Liver (tissue), 9 donors: ENCODE data around the gene HDGFL3. TPM values are rescaled to one million over a fixed set of nuclear protein-coding genes. Genes with fewer than 3 reads are reported as not detected.
"Not testable (repeated sequence)": the region's sequence is repeated elsewhere in the genome, so short reads cannot be mapped to it uniquely, and the experiment has no call there.

Source experiments
- DNase-seq: peaks from one replicate; pipeline ENCODE4 v3.0.0-alpha.2; 2017; ENCODE audit warnings: low spot score
- H3K27ac ChIP-seq, 2 donors: one replicate each; pipeline ENCODE4 v1.7.0; 2013; ENCODE audit warnings: inconsistent platforms in 2 of 2, low read length in 2 of 2, control low read depth in 1 of 2, low read depth in 1 of 2, mild to moderate bottlenecking in 1 of 2
- H3K27me3 ChIP-seq, 4 donors: one replicate each; pipeline versions ENCODE4 v1.6.1 to v1.7.0; 2013; ENCODE audit warnings: low read length in 3 of 4, inconsistent platforms in 1 of 4, mild to moderate bottlenecking in 1 of 4, moderate library complexity in 1 of 4; ENCODE audit not compliant: control insufficient read depth in 4 of 4, insufficient read depth in 4 of 4
- H3K36me3 ChIP-seq, 4 donors: one replicate each; pipeline versions ENCODE4 v1.6.1 to v1.7.0; 2013; ENCODE audit warnings: low read length in 3 of 4, mild to moderate bottlenecking in 3 of 4, low read depth in 1 of 4, moderate library complexity in 1 of 4; ENCODE audit not compliant: control insufficient read depth in 4 of 4, insufficient read depth in 3 of 4
- H3K4me1 ChIP-seq, 4 donors: one replicate each; pipeline versions ENCODE4 v1.6.1 to v1.7.0; 2013; ENCODE audit warnings: low read length in 3 of 4, mild to moderate bottlenecking in 3 of 4, moderate library complexity in 1 of 4; ENCODE audit not compliant: control insufficient read depth in 4 of 4, insufficient read depth in 4 of 4
- H3K4me3 ChIP-seq, 3 donors: one replicate each; pipeline versions ENCODE4 v1.6.1 to v1.7.0; 2013; ENCODE audit warnings: low read length in 3 of 3, control low read depth in 1 of 3, low read depth in 1 of 3, mild to moderate bottlenecking in 1 of 3
- H3K9ac ChIP-seq, 2 donors: one replicate each; pipeline ENCODE4 v1.7.0; 2013; ENCODE audit warnings: low read length in 2 of 2, mild to moderate bottlenecking in 2 of 2, moderate library complexity in 2 of 2, control low read depth in 1 of 2, low read depth in 1 of 2
- H3K9me3 ChIP-seq, 4 donors: one replicate each; pipeline versions ENCODE4 v1.6.1 to v1.7.0; 2013; ENCODE audit warnings: low read length in 3 of 4; ENCODE audit not compliant: control insufficient read depth in 4 of 4
- EGR1 ChIP-seq, 2 donors: IDR thresholded peaks; 2 replicates each; pipeline ENCODE4 v1.6.1; 2016 to 2018; ENCODE audit warnings: antibody characterized with exemption in 2 of 2, low read depth in 2 of 2
- FOXA1 ChIP-seq: IDR thresholded peaks from 2 replicates; pipeline ENCODE4 v1.6.1; 2016; ENCODE audit warnings: antibody characterized with exemption
- FOXA2 ChIP-seq: IDR thresholded peaks from 2 replicates; pipeline ENCODE4 v1.6.1; 2016; ENCODE audit warnings: antibody characterized with exemption
- GABPA ChIP-seq, 2 donors: IDR thresholded peaks in 1 of 2; conservative IDR thresholded peaks in 1 of 2; 2 replicates each; pipeline ENCODE4 v1.6.1; 2016; ENCODE audit warnings: antibody characterized with exemption in 2 of 2, mild to moderate bottlenecking in 1 of 2, moderate library complexity in 1 of 2
- HNF4G ChIP-seq: IDR thresholded peaks from 2 replicates; pipeline ENCODE4 v1.6.1; 2016; ENCODE audit warnings: antibody characterized with exemption
- JUND ChIP-seq, 2 donors: IDR thresholded peaks; 2 replicates each; pipeline ENCODE4 v1.6.1; 2016; ENCODE audit warnings: antibody characterized with exemption in 2 of 2
- MAX ChIP-seq: IDR thresholded peaks from 2 replicates; pipeline ENCODE4 v1.6.1; 2016; ENCODE audit warnings: antibody characterized with exemption
- NR2F2 ChIP-seq: IDR thresholded peaks from 2 replicates; pipeline ENCODE4 v1.6.1; 2016; ENCODE audit warnings: antibody characterized with exemption
- RAD21 ChIP-seq, 2 donors: IDR thresholded peaks; 2 replicates each; pipeline ENCODE4 v1.6.1; 2016; ENCODE audit warnings: antibody characterized with exemption in 2 of 2, mild to moderate bottlenecking in 2 of 2
- RXRA ChIP-seq, 2 donors: IDR thresholded peaks; 2 replicates each; pipeline ENCODE4 v1.6.1; 2017 to 2018; ENCODE audit warnings: antibody characterized with exemption in 2 of 2, mild to moderate bottlenecking in 1 of 2
- SP1 ChIP-seq: IDR thresholded peaks from 2 replicates; pipeline ENCODE4 v1.6.1; 2018; ENCODE audit warnings: antibody characterized with exemption, mild to moderate bottlenecking
- TAF1 ChIP-seq: conservative IDR thresholded peaks from 2 replicates; pipeline ENCODE4 v1.6.1; 2016; ENCODE audit warnings: antibody characterized with exemption, mild to moderate bottlenecking
- YY1 ChIP-seq: IDR thresholded peaks from 2 replicates; pipeline ENCODE4 v1.6.1; 2016; ENCODE audit warnings: antibody characterized with exemption, mild to moderate bottlenecking
- ZBTB33 ChIP-seq: IDR thresholded peaks from 2 replicates; pipeline ENCODE4 v1.6.1; 2016; ENCODE audit warnings: antibody characterized with exemption
- WGBS: extraction: QIAGEN DNeasy Blood & Tissue Kit; methylation state at CpG from one replicate; pipeline ENCODE4 v1.1.7; 2013; 5-methylcytosine and 5-hydroxymethylcytosine counted together
- polyA plus RNA-seq, 2 donors: library from polyadenylated mRNA; stranded (reverse) in 1 of 2; unstranded in 1 of 2; fragments of 200-250 nt in 1 of 2; fragments of >200 nt in 1 of 2; fragmentation: Nextera tagmentation in 1 of 2; extraction: Ambion mirVana in 1 of 2; gene quantifications; one replicate each; pipeline versions ENCODE4 v1.2.1 to v1.2.3, GENCODE V29; 2013 to 2015
- total RNA-seq, 2 donors: library from RNA; depleted of rRNA; stranded (reverse); fragments of >200 nt; gene quantifications; one replicate each; pipeline ENCODE4 v1.2.3, GENCODE V29; 2014
- TF ChIP-seq, protein P1 (sequence below): fragments of 150-350 bp; IDR thresholded peaks from 2 replicates; pipeline ENCODE4 v1.5.1; 2017; ENCODE audit warnings: improper control_type of control experiment, low read depth, low read length; ENCODE audit not compliant: missing input control
- TF ChIP-seq, protein P2 (sequence below): IDR thresholded peaks from 2 replicates; pipeline ENCODE4 v1.6.1; 2016; ENCODE audit warnings: antibody characterized with exemption
- donor health status: healthy.
- donor health status: healthy.
- donor health status: healthy.
- donor health status: healthy.
- donor health status: healthy.

Gene HDGFL3
- total and polyA plus RNA-seq, 4 donors, result 0.44 to 3.5 (median 1.0) TPM

GRCh38 chr15:83087576-83087975 lies 120.0 kb downstream of the HDGFL3 start:
- no peak overlapping the region for H3K4me3 ChIP-seq
- WGBS, result 71% methylated on average over 2 of the region's 2 CpGs
- DNase-seq, result no peak
- H3K9me3 ChIP-seq, result no peaks in the 10 kb centered on the region
- no peaks in the 10 kb centered on the region for H3K36me3 ChIP-seq
- peaks cover 0 to 2% (median 0%) of the 10 kb centered on the region in 4 donors for H3K27me3 ChIP-seq
- no peak overlapping the region for H3K9ac ChIP-seq
- H3K27ac ChIP-seq, result no peak overlapping the region
- TF ChIP-seq YY1, result no peak
- no peak for TF ChIP-seq RXRA (IDR thresholded peaks at IDR 0.05)
- TF ChIP-seq TAF1, result no peak
- no peak for TF ChIP-seq EGR1 (IDR thresholded peaks at IDR 0.05; ENCODE audit: low read depth in 2 of 2)
- no peaks in the 10 kb centered on the region for H3K4me1 ChIP-seq

- H3K4me1 ChIP-seq, H3K9me3 ChIP-seq, H3K9ac ChIP-seq, DNase-seq, H3K4me3 ChIP-seq, H3K36me3 ChIP-seq, H3K27me3 ChIP-seq, H3K27ac ChIP-seq: not testable (repeated sequence)
- 87% methylated on average over 8 of the region's 8 CpGs for WGBS
Measured at GRCh38 chr15:83085864-83086552, 121.6 kb downstream of the HDGFL3 start.

GRCh38 chr15:83085461-83085860 lies 122.2 kb downstream of the HDGFL3 start:
- not testable (repeated sequence) for H3K27ac ChIP-seq, DNase-seq, H3K36me3 ChIP-seq, H3K9ac ChIP-seq, H3K4me3 ChIP-seq, H3K27me3 ChIP-seq, H3K4me1 ChIP-seq, H3K9me3 ChIP-seq
- WGBS, result 82% methylated on average over 3 of the region's 3 CpGs

DNA sequence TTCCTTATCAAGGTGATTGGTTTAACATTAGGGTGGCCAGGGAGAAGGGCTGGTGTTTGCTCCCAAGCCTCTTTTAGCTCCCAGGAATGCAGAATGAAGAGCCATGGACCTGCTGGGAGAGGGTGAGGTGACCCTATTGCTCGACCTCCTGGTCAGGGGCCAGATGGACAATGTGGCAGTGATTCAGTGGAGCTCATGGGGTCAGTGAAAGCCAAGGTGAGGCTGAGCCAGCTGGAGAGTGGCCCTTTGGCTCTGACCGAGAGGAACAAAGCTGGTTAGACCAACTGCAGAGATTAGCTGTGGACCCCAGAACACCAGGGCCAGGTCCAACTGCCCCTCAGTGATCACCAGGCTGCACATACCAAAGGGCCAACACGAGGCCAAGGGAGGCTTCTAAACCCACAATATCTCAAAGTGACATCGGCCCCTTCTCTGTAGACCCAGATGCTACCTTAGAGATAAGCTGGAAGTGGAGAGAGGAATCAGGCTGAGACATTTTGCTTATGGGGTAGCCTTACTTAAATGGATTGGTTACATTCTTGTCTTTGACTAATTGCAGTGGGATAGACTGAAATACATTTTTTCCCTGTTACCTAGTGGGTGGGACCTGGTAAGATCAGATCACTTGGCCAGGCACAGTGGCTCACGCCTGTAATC lies 124.8 kb downstream of the HDGFL3 start:
- H3K9me3 ChIP-seq, result no peaks in the 10 kb centered on the region
- no peak for DNase-seq
- H3K4me1 ChIP-seq, result no peaks in the 10 kb centered on the region
- 59% methylated on average over 5 of the region's 5 CpGs for WGBS
- peaks cover 0 to 7% (median 4%) of the 10 kb centered on the region in 4 donors for H3K27me3 ChIP-seq
- H3K36me3 ChIP-seq, result no peaks in the 10 kb centered on the region
- TF ChIP-seq RXRA (IDR thresholded peaks at IDR 0.05), result no peak
- no peak for TF ChIP-seq MAX
- no peak for TF ChIP-seq FOXA2
- TF ChIP-seq FOXA1, result no peak
- no peak for TF ChIP-seq JUND (IDR thresholded peaks at IDR 0.05)
- no peak for TF ChIP-seq HNF4G
- no peak for TF ChIP-seq RAD21 (IDR thresholded peaks at IDR 0.05)
- TF ChIP-seq EGR1 (IDR thresholded peaks at IDR 0.05; ENCODE audit: low read depth in 2 of 2), result no peak
- no peak for TF ChIP-seq SP1
- TF ChIP-seq, protein P1, sequence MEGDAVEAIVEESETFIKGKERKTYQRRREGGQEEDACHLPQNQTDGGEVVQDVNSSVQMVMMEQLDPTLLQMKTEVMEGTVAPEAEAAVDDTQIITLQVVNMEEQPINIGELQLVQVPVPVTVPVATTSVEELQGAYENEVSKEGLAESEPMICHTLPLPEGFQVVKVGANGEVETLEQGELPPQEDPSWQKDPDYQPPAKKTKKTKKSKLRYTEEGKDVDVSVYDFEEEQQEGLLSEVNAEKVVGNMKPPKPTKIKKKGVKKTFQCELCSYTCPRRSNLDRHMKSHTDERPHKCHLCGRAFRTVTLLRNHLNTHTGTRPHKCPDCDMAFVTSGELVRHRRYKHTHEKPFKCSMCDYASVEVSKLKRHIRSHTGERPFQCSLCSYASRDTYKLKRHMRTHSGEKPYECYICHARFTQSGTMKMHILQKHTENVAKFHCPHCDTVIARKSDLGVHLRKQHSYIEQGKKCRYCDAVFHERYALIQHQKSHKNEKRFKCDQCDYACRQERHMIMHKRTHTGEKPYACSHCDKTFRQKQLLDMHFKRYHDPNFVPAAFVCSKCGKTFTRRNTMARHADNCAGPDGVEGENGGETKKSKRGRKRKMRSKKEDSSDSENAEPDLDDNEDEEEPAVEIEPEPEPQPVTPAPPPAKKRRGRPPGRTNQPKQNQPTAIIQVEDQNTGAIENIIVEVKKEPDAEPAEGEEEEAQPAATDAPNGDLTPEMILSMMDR, result no peak
- TF ChIP-seq GABPA (IDR thresholded peaks at IDR 0.05 in 1 of 2, conservative IDR thresholded peaks at IDR 0.05 in 1 of 2), result no peak
- no peak for TF ChIP-seq TAF1
- no peak for TF ChIP-seq YY1
- TF ChIP-seq, protein P2, sequence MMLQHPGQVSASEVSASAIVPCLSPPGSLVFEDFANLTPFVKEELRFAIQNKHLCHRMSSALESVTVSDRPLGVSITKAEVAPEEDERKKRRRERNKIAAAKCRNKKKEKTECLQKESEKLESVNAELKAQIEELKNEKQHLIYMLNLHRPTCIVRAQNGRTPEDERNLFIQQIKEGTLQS, result no peak
- TF ChIP-seq ZBTB33, result no peak
- no peak for TF ChIP-seq NR2F2
- no peak overlapping the region for H3K9ac ChIP-seq
- no peak overlapping the region for H3K27ac ChIP-seq
- H3K4me3 ChIP-seq, result no peak overlapping the region
